NCI-H2227 treated with DMSO at 0.1 percent for 48 hours (cell line): ENCODE measurements around the gene CXCR6.

Experiments
- DNase-seq: peaks from one replicate; lab custom pipeline; 2025; lab: John Stamatoyannopoulos, UW

The CXCR6 gene

GRCh38 chr3:45969116-45969515, 25.9 kb downstream of the CXCR6 start:
- no peak for DNase-seq

GRCh38 chr3:45969953-45970352, 26.7 kb downstream of the CXCR6 start:
- DNase-seq = no peak

GRCh38 chr3:45972534-45973402, 29.5 kb downstream of the CXCR6 start:
- no peak for DNase-seq

- DNase-seq = no peak
These were observed 31.4 kb downstream of the CXCR6 start for GRCh38 chr3:45974686-45975085.

- no peak for DNase-seq
These were observed 32.4 kb downstream of the CXCR6 start for GRCh38 chr3:45975686-45976085.

- no peak for DNase-seq
These were observed 33.2 kb downstream of the CXCR6 start for GRCh38 chr3:45976191-45977091.

- no peak for DNase-seq
These were observed 34.9 kb downstream of the CXCR6 start for GRCh38 chr3:45978006-45978761.

- DNase-seq = no peak
These were observed 36.1 kb downstream of the CXCR6 start for GRCh38 chr3:45979378-45979777.

- no peak for DNase-seq
These were observed 37.1 kb downstream of the CXCR6 start for GRCh38 chr3:45980229-45980813.

GRCh38 chr3:45980819-45981218, 37.6 kb downstream of the CXCR6 start:
- DNase-seq = no peak

GRCh38 chr3:45981346-45982074, 38.2 kb downstream of the CXCR6 start:
- DNase-seq = no peak

- DNase-seq = no peak
These were observed 40.5 kb downstream of the CXCR6 start for GRCh38 chr3:45983770-45984169.

- DNase-seq = no peak
These were observed 41.4 kb downstream of the CXCR6 start for GRCh38 chr3:45984331-45985312.

- DNase-seq = no peak
These were observed 42.5 kb downstream of the CXCR6 start for GRCh38 chr3:45985532-45986302.

GRCh38 chr3:45986303-45986982, 43.2 kb downstream of the CXCR6 start:
- DNase-seq = no peak

- DNase-seq = no peak
These were observed 44.4 kb downstream of the CXCR6 start for GRCh38 chr3:45987368-45988291.

GRCh38 chr3:45988362-45988761, 45.1 kb downstream of the CXCR6 start:
- DNase-seq = no peak
